GM21367 (cell line): ENCODE measurements around the gene PRIM2.
"Not testable (repeated sequence)": the region's sequence is repeated elsewhere in the genome, so short reads cannot be mapped to it uniquely, and the experiment has no call there.

Source experiments
- ATAC-seq: cut with Tn5 transposase; IDR thresholded peaks from one replicate; pipeline ENCODE4 v1.9.1; 2021; ENCODE audit not compliant: unreplicated experiment

PRIM2 gene

GRCh38 chr6:57491795-57492194, 174.4 kb downstream of the PRIM2 start:
- not testable (repeated sequence) for ATAC-seq

DNA sequence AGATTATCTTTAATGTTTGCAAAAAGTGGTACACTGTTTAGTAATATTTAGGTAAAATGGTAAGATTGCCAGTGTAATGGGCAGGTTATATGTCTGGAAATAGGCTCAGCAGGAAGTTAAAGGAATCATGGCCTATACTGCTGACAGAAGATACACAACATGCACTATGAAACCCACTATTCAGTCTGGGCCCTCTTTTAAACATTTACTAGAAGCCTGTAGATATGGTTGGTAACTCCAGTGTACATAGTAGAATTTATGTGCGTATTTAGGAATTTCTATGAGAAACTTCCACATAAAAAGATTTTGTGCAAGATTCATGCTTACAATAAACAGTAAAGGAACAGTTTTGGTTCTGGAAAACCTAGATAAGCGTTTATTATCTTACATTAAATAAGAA, 178.8 kb downstream of the PRIM2 start:
- not testable (repeated sequence) for ATAC-seq

DNA sequence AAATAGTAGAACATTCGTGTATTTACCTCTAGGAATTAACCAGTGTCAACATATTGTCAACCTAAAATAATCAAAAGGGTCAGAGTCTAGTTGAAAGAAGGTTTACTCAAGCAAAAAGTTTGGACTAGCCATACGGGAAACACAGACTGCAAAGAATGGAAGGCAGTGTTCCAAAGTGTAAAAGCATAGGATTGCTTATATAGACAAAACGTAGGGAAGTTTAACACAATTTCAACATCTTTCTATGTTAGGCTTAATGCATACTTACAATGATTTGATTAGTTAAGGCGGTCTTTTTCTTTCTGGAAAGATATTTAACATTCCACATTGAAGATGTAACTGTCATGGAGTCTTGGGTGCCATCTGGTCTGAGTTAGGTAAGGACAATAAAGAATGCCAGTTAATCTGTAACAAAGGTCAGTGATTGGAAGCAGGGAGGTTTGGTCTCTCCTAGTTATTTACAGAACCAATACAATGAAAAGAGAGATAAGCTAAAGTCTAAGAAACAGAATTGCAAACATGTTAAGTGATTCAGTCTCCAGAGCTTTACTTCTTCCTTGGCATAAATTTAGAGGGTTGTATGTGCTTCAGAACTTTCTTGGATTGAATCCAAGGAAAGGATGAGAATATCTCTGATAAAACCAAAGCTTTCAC, 183.1 kb downstream of the PRIM2 start:
- not testable (repeated sequence) for ATAC-seq

DNA sequence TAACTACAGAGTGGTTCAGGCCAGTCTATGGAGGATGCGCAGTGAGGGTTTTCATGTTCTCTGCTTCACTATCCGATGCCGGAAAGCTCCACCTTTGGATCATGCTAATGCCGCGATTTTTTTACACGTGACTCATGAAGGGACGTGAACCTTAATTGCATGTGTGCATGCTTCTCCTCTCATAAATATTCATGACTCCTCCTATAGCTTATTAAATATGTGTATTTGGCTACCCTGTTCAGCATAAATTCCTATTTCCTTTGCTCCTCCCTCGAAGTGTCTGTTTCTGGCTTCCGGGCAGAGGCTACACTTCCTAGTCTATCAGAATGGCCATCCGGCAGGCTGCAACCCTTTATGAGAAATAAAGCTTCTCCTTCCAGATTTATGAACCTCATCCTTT, 185.0 kb downstream of the PRIM2 start:
- not testable (repeated sequence) for ATAC-seq

- not testable (repeated sequence) for ATAC-seq
These were observed 187.8 kb downstream of the PRIM2 start for GRCh38 chr6:57505251-57505650.

DNA sequence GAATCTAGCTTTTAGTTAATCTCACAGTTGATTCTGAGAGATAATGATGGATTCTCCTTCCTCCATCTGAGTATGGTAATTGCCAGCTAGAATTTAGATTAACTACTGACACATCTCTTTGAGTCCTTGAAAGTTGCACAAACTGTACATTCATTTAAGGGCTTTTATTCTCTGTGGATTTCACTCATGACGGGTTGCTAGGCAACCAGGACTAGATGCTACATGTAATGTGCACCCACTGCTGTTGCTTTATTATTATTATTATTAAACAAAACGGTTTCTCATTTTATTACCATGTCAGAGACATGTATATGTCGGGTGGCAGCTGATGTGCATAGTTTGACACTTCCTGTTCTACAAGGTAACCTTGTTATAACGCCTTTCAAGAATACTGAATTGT, 193.0 kb downstream of the PRIM2 start:
- not testable (repeated sequence) for ATAC-seq

DNA sequence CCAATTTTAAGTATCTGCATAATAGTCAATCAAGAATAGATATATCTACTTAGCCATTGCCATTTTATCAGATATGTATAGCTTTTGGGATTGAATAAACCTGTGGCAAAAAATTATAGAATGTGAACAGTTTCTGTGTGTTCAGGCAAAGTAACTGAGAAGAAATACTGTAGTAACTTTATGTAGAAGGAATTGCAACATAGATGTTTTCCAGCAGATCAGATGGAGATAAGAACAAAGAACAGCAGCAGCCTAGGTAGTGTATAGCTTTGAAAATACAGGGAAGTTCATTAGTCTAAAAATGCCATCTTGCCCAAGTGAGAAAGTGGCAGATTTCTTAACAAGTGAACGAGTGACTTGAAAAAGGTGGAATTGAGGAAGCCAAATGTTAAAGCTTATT, 197.7 kb downstream of the PRIM2 start:
- ATAC-seq, result not testable (repeated sequence)

GRCh38 chr6:57515845-57516244, 198.4 kb downstream of the PRIM2 start:
- ATAC-seq, result not testable (repeated sequence)

- not testable (repeated sequence) for ATAC-seq
These were observed 199.3 kb downstream of the PRIM2 start for GRCh38 chr6:57516776-57517175.

DNA sequence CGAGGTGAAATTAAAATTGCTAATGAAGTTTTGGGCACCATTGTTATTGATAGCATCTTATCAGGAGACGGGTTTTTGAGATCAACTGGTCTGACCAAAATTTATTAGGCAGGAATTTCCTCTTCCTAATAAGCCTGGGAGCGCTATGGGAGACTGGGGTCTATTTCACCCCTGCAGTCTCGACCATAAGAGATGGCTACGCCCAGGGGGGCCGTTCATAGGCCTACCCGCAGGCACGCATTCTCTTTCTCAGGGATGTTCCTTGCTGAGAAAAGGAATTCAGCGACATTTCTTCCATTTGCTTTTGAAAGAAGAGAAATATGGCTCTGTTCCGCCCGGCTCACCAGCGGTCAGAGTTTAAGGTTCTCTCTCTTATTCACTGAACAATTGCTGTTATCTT, 201.8 kb downstream of the PRIM2 start:
- ATAC-seq, result not testable (repeated sequence)

DNA sequence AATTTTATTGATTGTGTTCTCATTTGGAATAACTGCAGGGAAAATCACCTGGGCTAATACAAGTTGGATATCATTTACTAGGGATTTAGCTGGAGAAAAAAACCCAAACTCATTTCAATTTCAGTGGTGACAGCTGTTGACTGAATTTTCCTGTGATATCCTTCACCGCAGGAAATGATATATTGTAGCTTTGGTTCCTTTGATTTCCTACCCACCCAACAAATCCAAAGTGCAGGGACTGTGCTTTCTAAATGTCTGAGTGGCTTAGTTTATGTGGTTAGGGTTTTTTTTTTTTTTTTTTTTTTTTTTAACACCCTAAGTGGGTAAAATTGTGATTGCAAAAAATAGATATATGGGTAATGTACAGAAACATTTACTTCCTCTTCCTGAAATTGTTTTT, 203.7 kb downstream of the PRIM2 start:
- not testable (repeated sequence) for ATAC-seq

DNA sequence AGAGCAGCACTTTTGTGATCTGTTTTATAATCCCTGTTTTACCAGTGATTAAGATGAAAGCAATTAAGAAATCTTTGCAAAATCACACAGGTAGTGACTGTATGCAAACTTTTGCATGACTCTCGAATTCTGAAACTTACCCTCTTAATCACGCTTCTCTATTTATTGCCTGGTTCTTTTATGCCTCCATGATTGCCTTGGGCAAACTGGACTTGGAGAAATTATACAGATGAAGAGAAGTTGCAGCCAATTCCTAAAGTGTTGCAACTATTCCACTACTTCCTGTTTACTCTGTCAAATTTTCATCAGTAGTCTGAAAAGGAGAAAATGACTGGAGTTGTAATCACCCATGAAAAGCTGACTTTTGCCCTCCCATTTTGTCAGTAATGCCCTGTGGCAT, 205.8 kb downstream of the PRIM2 start:
- ATAC-seq, result not testable (repeated sequence)

DNA sequence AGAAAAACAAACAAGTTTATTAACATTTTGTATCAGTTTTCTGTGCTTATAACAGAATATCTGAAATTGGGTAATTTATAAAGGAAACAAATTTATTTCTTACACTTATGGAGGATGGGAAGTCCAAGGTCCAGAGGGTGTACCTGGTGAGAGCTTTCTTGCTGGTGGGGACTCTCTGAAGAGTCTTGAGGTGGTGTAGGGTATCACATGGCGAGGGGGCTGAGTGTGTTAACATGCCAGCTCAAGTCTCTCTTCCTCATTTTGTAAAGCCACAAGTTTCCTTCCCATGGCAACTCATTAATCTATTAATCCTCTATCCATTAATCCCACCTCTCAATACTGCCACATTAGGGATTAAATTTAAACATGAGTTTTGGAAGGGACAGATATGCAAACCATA, 212.3 kb downstream of the PRIM2 start:
- ATAC-seq, result not testable (repeated sequence)

DNA sequence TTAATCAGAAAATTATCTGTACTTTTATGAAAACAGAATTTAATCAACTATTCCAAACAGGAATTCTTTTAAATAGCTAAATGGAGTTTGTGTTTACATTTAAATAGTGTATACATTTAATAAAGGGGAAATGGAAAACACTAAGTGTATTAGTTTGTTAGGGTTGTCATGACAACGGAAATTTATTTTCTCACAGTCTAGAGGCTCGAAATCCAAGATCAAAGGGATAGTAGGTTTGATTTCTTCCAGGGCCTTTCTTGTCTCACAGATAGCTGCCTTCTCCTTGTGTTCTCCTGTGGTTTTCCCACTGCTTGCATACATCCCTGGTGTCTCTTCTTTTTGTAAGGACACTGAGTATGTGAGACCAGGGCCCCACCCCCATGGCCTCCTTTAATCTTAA, 215.2 kb downstream of the PRIM2 start:
- not testable (repeated sequence) for ATAC-seq

GRCh38 chr6:57535121-57535520, 217.7 kb downstream of the PRIM2 start:
- not testable (repeated sequence) for ATAC-seq

- ATAC-seq, result peak; percentile 79
These were observed 218.6 kb downstream of the PRIM2 start for GRCh38 chr6:57535994-57536393.

- not testable (repeated sequence) for ATAC-seq
These were observed 220.5 kb downstream of the PRIM2 start for GRCh38 chr6:57537916-57538315.

GRCh38 chr6:57551961-57552360, 234.5 kb downstream of the PRIM2 start:
- ATAC-seq, result not testable (repeated sequence)

DNA sequence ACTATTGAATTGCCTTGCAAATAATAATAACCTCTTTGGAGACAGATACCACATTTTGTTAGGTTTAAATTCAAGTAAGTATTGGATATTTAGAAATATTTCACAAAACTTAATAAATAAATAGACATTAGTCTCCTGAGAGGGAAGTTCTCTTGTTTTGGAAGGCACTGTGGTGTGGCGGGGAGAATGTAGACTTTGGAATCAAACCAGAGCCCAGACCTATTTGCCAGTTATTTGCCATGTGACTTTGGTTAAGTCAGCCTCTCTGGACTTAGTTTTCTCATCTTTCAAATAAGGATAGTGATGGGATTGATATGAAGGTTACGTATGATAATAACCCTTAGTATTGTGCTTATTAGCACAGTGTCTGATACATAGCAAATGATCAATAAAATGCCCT, 240.4 kb downstream of the PRIM2 start:
- not testable (repeated sequence) for ATAC-seq

- ATAC-seq, result not testable (repeated sequence)
These were observed 241.7 kb downstream of the PRIM2 start for GRCh38 chr6:57559170-57559569.

- ATAC-seq, result not testable (repeated sequence)
These were observed 244.8 kb downstream of the PRIM2 start for GRCh38 chr6:57562233-57562632.

GRCh38 chr6:57572119-57572518, 254.7 kb downstream of the PRIM2 start:
- ATAC-seq, result not testable (repeated sequence)

DNA sequence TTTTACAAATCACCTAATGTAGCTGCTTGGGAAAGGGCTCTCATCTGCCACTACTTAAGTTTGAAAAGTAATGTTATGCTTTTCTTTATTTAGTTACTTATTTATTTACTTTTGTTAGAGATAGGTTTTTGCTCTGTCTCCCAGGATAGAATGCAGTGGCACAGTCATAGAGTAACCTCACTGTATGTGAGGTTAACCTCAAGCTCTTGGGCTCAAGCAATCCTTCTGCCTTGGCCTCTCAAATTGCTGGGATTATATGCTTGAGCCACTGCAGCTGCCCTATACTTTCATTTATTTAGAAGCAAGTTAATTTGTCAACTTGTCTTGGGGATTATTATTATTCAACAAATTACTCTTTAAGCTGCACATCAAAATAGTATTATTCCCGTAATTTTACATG, 255.4 kb downstream of the PRIM2 start:
- not testable (repeated sequence) for ATAC-seq
